NCI-H2227 (cell line): ENCODE data around the gene PTPRN2.
A peak's percentile ranks its signal among the peaks of the same experiment; 100 is the strongest.
"Not testable (repeated sequence)": the region's sequence is repeated elsewhere in the genome, so short reads cannot be mapped to it uniquely, and the experiment has no call there.

Experiments
- DNase-seq: peaks from one replicate; lab custom pipeline; 2025; ENCODE audit not compliant: unreplicated experiment; lab: John Stamatoyannopoulos, UW

PTPRN2 gene

DNA sequence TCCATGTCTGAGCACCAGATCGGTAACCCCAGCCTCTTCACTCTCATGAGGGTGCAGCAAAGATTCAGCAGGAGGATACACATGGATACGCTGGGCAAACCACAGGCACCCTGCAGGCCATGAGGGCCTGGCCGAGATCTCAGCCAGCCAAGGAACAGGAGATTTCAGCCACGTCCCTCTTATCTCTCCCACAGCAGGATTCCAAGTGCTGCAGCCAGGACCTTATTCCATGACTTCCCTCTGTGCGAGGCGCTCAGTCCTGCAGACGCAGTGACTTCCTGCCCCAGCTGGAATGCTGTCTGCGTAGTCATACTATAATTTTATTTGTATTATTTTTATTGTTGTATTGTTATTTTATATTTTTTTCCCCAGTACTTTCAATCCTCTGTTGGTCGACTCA lies 66.8 kb downstream of the PTPRN2 start:
- no peak for DNase-seq

DNA sequence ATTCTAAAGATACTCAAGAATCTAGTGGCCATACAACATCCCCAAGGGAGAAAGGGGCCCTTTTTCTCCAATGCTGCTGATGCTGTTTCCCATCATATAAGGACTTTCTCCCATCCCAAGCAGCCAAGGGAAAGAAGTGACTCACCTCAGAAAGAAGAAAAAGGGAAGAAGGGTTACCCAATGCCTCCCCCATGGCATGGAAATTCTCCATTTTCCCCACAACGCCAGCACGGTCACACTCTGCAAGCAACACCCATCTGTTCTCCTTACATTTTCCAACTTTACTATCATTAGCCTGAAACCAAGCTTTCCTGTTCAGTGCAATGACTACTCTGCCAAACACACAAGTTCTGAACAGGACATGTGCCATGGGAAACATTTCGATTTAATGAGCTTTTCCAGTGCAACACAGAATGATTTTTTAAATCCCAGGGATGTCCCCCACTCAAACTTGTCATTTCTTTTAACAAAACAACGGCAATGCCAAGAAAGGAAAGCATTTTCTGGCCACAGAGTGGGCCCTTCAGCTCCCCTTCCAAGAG lies 67.9 kb downstream of the PTPRN2 start:
- DNase-seq: no peak

GRCh38 chr7:158518980-158519632 lies 68.5 kb downstream of the PTPRN2 start:
- DNase-seq: no peak

DNA sequence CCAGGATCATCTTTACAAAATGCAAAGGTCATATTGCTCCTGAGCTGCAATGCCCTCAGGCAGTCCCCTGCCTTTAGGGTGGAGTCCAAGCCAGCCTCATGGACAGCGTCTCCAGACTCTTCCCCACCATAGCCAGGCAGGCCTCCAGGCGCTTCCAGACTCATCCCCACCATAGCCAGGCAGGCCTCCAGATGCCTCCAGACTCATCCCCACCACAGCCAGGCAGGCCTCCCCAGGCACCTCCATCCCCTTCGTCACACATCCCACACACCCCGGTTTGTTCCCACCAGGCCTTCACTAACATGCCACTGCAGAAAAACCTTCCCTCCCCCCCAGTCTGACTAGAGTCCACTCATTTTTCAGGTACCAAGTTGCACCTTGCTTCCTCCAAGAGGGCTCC lies 70.1 kb downstream of the PTPRN2 start:
- no peak for DNase-seq

DNA sequence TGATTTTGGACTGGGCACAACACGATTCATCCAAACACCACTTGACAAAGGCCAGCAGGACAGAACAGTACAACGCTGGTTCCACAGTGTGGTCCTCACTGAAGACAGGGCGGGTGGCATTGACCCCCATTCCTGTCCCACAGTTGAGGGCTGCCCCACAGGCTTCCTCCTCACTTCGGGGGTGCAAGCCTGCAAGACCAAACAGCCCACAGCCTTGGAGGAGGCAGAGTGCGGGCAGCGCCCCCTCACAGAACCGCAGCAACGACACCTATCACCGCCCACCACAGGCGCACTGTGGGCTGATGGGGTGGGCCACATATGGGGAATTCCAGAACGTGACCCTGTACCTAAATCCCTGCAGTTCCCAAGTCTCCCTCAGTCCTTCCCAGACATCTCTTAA lies 70.6 kb downstream of the PTPRN2 start:
- DNase-seq: no peak

DNA sequence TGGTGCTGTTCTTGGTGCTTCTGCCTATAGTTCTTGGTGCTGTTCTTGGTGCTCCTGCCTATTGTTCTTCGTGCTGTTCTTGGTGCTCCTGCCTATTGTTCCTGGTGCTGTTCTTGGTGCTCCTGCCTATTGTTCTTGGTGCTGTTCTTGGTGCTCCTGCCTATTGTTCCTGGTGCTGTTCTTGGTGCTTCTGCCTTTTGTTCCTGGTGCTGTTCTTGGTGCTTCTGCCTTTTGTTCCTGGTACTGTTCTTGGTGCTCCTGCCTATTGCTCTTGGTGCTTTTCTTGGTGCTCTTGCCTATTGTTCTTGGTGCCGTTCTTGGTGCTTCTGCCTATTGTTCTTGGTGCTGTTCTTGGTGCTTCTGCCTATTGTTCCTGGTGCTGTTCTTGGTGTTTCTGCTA lies 71.1 kb downstream of the PTPRN2 start:
- DNase-seq: no peak

DNA sequence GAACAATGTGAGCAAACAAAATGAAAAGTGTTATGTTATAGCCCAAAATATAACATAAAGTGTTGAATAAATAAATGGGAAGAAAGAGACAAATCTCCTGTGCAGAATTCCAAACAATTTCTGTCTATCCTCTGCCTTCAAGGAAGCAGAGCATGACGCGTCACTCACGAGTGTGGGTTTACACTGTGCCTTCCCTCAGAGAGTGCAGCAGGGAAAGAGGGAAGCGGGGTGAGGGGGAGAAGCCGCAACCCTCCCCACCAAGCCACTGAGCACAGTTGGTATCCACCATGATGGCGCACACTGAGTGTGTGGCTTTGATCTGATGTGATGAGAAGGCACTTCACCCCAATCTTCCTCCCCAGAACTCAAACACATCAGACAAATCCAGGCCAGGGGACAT lies 74.8 kb downstream of the PTPRN2 start:
- no peak for DNase-seq

DNA sequence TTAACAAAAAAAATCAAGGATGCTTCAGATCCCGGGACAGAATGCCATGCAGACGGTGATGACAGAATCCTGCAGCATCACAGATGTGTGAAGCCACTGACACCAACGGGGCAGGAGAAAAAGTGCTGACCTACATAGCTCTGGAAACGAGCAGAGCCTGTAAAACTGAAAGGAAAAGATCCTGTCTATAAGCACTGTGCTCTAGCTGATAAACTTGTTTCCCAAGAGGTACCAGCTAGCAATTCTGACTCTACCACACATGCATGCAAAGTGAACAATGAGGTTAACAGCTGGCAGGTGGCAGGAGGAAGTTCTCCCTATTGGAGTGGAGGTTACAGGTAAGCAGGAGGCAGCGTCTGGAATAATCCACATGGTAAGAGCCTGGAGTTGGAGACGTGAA lies 75.6 kb downstream of the PTPRN2 start:
- DNase-seq: no peak

- no peak for DNase-seq
Measured at GRCh38 chr7:158508802-158509385, 78.7 kb downstream of the PTPRN2 start.

- DNase-seq: not testable (repeated sequence)
Measured at GRCh38 chr7:158508321-158508720, 79.3 kb downstream of the PTPRN2 start.

GRCh38 chr7:158507917-158508316 lies 79.7 kb downstream of the PTPRN2 start:
- no peak for DNase-seq

DNA sequence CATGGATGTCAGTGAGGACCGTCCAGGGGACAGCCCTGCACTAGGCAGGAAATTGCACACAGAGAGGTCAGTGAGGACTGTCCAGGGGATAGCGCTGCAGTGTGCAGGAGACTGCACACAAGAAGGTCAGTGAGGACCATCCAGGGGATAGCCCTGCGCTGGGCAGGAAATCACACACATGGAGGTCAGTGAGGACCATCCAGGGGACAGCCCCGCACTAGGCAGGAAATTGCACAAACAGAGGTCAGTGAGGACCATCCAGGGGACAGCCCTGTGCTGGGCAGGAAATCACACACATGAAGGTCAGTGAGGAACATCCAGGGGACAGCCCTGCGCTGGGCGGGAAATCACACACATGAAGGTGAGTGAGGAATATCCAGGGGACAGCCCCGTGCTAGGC lies 80.4 kb downstream of the PTPRN2 start:
- not testable (repeated sequence) for DNase-seq

GRCh38 chr7:158506626-158507025 lies 81.0 kb downstream of the PTPRN2 start:
- no peak for DNase-seq

- no peak for DNase-seq
Measured at GRCh38 chr7:158505683-158506082, 81.9 kb downstream of the PTPRN2 start.

GRCh38 chr7:158502068-158502750 lies 85.4 kb downstream of the PTPRN2 start:
- no peak for DNase-seq

DNA sequence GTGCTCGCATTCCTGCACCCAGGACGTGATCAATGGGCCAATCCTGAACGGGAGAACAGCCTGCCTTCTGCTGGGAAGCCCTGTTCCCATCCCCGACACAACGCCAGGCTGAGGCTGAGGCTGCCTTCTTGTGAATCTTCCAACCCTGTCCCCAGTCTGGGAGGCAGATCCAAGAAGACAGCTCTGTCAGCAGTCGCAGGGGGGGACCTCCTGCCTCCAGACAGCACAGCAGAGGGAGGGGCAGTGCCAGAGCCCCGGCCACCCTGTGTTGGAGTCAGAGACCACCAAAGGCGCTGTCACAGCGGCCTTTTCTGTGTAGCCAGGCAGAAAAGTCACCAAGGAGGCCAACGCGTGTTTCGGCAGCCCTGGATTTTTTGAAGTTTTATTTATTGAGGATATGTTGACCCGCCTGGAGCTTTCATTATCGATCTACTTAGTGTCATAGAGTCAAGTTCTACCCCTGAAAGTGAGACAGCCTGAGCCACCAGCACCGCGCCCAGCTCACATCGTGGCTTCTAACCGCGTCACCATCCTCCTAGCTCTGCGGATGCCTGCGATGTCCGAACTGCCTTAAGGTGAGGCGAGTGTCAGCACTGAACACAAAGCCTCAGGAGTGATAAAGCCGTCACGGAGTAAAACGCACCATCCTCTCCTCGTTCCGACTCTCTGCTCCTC lies 86.1 kb downstream of the PTPRN2 start:
- no peak for DNase-seq

DNA sequence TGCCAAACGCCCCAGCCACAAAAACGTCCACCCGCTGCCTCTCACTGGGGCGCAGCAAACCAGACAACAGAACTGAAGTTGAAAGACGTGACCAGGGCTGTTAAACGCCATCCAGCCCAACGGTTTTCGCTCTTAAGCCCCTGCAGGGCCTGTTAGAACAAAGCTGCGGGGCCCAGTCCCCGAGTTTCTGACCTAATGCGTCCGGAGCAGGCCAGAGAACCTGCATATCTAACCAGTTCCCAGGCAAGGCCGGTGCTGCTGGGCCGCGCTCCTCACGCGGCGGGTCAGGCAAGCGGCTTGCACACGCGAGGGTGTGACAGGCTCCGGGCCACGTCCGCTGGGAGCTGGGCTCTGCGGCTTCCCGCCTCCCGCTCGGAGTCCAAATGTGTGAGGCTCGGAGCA lies 87.0 kb downstream of the PTPRN2 start:
- no peak for DNase-seq

DNA sequence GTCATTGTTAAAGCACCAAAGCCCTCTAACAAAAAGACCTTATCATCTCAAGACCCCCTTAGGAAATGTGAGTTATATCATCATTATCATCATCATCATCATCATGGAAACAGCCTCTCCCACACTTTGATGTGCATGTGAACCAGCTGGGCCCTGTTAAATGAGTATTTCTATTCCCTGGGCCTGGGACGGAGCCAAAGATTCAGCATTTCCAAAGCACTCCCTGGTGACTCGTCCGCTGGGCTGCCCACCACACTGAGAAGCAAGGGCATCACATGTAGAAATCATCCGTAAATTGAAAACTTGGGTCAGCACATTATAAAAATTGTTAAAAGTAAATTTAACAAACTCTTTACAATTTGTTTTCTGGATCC lies 88.6 kb downstream of the PTPRN2 start:
- no peak for DNase-seq

- no peak for DNase-seq
Measured at GRCh38 chr7:158498443-158499081, 89.1 kb downstream of the PTPRN2 start.

GRCh38 chr7:158497627-158498026 lies 90.0 kb downstream of the PTPRN2 start:
- DNase-seq: no peak

- DNase-seq: peak; percentile 69
Measured at GRCh38 chr7:158495786-158496185, 91.8 kb downstream of the PTPRN2 start.
